Measurements from ENCODE around the gene ZNF217.
A peak's percentile ranks its signal among the peaks of the same experiment; 100 is the strongest.
"Not testable (repeated sequence)": the region's sequence is repeated elsewhere in the genome, so short reads cannot be mapped to it uniquely, and the experiment has no call there.

ZNF217 gene

DNA sequence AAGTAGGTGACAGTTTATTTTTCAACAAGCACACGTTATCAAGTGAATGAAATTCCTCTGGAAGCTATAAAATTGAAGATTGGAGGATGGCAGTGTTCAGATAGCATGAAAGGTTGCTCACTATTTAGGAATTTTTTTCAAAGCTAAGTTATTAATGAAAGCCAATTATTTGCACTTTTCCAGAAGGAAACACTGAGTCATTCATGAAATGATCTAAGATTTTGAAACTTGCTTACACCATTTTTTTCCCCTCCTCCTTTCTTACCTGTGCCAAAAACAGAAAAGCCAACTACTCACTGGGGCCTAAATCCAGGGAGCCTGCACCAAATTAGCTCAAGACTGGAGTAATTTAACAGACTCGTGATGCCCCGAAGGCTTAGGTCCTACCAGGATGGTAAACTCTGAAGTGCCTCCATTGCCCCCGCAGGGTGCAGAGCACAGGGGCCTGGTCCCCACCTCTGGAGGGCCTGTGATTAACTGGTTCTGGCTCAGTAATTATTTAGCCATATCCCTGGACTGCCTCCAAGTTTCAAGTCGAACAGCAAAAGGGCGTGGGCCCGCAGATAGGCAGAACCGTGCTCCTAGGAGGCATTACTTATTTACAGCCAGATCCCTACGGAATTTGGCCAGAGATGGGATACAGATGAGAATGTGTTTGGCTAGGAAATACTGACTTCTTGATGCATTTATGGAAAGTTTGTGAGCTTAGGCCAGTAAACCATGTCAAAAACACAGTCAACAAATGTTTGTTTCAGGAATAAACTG, 28.0 kb upstream of the ZNF217 start:
- DNase-seq, result no peak

DNA sequence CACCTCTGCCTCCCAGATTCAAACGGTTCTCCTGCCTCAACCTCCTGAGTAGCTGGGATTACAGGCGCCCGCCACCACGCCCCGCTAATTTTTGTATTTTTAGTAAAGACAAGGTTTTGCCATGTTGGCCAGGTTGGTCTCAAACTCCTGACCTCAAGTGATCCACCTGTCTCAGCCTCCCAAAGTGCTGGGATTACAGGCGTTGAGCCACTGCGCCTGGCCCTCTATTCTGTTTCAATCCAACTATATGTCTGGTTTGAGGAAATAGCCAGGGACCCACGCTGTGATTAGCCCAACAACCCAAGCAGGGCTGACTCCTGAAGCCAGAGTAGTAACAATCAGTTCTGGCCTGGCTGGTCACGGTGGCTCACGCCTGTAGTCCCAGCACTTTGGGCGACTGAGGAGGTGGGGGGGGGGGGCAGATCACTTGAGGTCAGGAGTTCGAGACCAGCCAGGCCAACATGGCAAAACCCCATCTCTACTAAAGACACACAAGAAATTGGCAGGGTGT, 24.9 kb upstream of the ZNF217 start:
- DNase-seq, result not testable (repeated sequence)

DNA sequence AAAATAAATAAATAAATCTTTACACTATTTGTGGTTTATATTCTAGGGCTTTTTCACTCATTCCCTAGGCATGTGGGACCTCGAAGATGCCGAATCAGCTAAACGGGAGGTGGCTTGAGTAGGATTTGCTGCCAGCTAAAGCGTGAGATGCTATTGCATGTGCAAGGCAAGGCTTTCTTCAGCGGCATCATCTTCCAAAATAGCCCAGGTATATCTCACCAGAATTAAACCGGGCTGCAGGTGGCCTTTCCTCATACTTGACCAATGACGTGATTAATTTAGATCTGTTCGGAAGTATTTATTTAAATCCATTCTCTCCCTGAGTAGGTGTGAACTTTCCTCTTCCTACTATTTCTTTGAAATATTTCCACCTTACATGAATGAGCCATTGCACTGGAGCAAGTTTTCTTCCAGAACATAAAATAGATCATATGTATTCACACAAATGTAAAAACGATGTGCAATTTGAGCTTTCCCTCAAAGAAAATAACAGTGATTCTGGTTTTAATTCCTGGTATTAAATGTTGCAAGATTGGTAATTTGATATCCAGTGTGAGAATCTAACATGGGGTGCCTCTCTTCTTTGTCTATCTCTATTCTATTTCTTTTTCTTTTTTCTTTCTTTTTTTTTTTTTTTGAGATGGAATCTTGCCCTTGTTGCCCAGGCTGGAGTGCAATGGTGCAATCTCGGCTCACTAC, 24.3 kb upstream of the ZNF217 start:
- no peak for DNase-seq

DNA sequence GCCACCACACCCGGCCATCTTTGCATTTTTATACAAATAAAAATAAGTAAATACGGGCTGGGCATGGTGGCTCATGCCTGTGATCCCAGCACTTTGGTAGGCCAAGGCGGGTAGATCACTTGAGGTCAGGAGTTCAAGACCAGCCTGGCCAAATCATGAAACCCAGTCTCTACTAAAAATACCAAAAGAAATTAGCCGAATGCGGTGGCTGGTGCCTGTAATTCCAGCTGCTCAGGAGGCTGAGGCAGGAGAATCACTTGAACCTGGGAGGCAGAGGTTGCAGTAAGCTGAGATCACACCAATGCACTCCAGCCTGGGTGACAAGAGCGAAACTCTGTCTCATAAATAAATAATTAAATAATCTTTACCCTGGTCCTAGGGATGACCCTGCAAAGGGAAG, 22.9 kb upstream of the ZNF217 start:
- DNase-seq, result not testable (repeated sequence)

DNA sequence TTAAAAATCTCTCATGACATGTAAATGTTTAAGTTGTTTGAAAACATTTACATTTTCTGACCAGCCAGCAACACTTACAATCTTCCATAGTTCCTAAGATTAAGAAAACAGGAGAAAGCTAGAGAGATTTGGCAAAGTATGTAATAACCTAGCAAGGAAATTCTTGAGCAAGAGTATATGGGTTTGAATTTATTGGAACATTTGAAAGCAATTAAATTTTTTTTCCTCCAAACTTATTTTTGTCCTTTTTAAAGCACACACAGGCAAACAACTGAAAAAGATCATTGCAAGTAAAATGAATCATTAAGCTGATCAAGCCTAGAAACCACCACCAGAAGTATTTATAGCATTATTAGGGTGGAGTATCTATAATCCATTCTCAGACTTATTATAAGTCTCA, 20.1 kb upstream of the ZNF217 start:
- no peak for DNase-seq

DNA sequence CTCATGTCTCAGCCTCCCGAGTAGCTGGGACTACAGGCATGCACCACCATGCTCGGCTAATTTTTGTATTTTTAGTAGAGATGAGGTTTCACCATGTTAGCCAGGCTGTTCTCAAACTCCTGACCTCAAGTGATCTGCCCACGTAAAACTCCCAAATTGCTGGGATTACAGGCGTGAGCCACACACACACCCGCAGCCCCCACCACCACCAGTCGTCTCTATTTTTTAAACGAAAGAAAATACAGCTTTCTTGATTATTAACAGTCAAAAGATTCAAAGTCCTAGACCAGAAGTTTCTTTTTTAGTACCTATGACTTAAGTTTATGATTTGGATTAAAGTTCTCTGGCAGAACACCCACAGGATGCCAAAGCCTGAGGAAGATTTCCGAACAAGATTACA, 18.6 kb upstream of the ZNF217 start:
- DNase-seq, result not testable (repeated sequence)

DNA sequence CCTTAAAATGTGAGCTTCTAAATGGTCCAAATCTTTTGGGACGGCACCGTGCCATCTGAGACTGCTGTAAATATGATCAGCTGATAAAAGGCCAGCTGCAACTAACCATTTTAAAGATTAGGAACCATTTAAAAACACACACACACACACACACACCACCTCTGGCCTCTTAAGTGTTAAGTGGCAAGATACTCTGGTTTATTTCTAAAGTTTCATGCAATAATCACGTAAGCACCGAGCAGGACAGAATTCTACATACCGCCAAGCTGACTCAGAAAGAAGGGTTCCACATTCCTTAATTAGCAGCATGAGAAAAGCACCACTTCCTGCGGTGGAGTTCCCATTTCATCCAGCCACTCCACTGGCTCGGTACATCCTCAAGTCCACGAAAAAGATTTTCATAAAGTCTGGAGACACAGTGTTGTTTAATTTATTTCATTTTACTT, 17.8 kb upstream of the ZNF217 start:
- DNase-seq, result peak; percentile 83

DNA sequence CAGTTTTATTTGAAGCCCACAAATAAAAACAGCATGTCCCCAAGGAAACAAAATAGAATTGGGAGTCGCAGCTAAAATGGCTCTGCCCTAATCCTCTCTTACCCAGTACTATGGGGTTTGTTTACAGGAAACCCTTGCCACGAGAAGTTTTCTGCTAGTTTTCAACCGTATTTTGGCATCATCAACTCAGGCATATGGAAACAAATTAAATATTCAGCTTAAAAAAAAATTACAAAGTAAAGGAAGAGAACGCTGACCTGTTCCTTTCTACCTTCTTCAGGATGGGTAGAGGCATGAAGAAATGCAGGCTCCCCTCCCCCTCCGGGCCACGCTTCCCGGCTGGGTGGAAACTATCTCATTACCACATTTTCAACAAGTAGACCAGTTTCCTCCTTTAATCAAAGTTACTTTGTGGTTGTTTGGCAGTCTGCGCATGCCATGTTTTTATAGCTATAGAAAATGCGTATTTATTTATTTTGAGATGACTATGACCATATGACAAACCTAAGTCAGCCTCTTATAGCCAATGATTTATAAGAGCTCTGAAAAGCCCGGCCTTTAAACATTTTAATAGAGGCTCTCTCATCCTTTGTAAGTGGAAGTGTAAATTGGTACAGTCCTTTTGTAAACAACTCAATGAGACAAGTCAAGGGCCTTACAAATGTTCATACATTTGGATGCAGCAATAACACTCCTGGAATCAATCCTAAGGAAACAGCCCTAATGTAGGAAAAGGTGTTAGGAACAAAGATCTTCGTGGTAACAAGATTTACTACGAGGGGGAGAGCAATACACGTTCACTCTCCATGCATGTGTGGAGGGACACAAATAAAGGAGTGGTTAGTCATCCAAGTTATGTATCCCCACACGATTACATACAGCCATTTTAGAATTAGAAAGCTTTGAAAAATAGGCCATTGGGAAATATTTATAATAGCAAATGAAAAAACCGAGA, 16.1 kb upstream of the ZNF217 start:
- DNase-seq, result no peak

DNA sequence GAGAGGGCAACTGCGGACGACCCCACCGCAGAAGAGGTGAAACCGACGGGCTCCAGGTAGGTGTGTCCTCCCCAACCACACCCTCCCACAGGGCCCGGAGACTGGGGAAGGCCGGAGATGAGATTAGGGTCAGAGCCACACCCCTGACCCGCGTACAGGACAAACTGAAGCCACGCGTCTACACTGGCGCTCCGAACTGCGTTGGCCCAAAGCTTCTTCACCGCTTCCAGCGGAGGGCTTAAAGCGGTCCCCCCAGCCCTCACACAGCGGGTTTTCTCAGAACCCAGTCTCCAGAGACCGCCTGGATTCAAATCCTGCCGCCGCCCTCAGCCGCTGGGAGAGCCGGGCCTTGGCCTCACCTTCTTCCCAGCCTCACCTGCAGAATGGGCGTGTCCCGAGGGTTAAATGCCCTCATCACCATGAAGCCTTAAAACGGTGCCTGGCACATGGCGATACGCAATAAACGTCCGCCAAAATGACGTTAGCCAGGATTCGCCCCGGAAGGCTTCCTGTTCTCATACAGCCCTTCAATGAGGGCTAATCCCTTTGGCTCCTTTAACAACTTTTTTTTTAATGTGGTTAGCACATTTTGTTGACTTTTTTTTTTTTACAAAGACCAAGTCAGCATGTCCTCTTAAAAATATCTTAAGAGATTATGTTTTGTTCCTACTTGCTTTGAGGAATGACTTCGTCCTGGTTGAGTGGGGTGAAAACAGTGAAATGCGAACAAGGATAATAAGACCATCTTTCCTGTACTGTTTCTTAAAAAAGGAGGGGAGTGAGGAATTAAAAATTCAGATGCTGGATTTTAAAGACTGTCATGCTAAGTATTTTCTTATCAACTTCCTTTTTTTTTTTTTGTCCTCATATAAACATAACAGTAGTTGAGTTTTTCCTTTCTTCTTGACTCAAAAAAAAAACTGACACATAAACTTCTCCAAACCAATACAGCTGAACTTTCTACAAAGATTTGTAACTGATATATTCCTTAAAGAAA, 15.1 kb upstream of the ZNF217 start:
- DNase-seq, result no peak

DNA sequence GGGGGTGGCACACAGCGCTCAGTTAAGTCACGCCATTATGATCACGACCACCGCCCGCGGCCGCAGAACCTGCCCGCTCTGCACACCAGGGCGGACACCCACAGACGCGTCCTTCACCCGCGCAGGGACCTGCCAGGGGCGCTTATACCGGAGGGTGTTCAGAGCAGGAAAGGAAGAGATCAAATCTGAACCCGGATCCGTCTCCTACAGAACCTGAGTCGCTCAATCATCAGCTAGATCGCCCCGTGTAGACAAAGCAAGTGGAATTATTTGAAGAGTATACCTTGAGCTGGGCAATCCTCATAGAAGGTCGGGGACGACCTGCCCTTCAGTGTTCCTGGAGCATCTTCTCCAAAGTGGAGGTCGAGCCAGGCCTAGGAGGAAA, 14.4 kb upstream of the ZNF217 start:
- DNase-seq, result no peak

DNA sequence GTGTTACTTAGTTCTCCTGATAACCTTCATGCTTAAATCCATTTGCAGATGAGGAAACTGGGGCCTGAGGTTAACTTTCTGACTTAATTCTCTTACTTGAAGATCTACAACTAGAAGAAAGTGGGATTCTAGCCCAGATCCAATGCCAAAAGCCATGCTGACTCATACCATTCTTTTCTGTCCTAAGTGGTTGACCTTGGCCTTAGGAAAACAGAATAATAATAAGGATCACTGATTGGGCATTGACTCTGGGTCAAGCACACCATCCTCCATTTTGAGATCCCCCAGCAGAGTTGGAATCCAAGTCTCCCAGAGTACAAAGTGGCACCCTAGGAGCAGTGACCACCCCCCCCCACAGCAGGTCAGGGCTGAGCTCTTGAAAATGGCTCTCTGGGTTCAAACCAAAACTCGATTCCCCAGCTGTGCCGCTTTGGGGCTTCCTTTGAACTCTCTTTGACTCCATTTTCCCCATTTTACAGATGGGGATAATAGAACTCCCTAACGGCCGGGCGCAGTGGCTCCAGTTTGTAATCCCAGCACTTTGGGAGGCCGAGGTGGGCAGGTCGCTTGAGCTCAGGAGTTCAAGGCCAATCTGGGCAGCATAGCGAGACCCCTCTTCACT, 12.8 kb upstream of the ZNF217 start:
- no peak for DNase-seq

DNA sequence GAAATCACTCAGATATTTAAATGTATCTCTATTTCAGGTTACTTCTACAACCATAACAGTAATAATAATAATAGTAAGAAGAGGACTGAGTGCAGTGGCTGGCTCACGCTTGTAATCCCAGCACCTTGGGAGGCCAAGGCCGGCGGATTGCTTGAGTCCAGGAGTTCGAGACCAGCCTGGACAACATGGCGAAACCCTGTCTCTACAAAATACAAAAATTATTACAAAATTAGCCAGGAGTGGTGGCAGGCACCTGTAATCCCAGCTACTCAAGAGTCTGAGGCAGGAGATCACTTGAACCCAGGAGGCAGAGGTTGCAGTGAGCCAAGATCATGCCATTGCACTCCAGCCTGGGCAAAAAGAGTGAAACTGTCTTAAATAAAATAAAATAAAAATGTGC, 11.8 kb upstream of the ZNF217 start:
- not testable (repeated sequence) for DNase-seq

DNA sequence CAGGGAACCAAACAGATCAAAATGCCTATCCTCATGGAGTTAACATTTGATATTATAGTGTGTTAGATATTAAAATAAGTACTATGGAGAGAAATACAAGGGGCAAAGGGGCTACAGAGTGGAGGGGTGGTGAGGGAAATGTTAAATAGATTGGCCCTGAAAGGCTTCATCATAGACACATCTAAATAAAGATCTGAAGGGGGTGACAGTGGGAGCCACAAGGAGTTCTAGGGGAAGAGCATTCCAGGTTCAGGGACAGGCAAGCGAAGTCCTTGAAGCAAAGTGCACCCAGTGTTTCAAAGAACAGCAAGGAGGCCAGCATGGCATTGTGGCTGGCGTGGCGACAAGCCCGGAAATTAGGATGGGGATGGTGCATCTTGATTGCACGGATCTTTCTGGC, 11.2 kb upstream of the ZNF217 start:
- DNase-seq, result not testable (repeated sequence)

DNA sequence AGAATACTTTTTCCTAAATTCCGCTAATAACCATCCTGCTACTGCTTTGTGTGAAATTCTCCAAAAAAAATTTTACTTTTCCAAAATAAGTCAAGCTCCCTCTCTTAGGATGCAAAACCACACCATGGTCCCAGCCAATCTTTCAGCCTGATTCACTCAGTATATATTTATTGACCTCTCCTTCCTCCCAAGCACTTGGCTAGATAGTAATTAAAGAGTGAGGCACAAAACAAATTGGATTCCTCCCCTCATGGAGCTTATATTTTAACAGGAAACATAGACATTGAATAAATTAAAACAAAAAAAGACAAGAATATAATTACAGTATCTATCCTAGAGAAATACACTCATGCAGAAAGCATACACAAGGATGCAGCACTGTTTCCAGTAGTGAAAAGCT, 9.0 kb upstream of the ZNF217 start:
- DNase-seq, result no peak

DNA sequence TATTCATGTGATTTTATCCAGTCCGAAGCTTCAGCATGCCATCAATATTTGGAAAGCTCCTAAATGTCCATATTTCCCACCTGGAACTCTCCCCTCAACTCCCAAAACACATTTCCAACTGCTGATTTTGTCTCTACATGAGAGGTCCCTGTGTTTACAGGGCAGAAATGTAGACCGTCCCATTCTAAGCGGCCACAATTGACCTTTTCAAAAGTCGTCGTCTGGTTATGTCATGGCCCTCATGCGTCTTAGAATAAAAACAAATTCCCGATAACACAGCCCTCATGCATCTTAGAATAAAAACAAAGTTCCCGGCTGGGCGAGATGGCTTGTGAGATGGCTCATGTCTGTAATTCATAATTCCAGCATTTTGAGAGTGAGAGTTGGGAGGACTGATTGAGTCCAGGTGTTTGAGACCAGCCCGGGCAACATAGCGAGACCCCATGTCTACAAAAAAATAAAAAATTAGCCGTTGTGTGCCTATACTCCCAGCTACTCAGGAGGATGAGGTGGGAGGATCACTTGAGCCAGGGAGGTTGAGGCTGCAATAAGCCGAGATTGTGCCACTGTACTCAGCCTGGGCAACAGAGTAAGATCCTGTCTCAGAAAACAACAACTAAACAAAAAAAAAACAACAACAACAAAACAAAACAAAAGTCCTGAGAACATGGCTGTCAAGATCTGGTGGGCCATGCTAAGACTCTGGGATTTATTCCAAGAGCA, 6.4 kb upstream of the ZNF217 start:
- DNase-seq, result no peak

DNA sequence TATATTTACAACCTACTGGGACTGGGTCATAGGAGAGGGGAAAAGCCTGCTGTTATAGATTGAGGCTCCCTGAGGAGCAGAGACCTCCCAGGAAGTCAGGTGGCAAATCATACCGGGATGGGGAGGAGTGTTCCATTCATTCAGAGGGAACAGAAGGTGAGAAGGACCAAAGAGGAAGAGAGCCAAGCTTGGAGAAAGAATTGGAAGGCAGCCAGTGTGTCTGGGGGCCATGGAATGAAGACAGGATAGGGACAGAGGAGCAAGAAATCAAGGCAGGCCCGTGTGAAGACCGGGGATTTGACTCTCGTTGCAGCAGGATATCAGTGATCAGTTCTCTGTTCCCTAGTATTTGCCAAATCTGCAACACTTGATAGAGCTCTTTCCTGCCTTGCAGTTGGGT, 5.7 kb upstream of the ZNF217 start:
- no peak for DNase-seq

DNA sequence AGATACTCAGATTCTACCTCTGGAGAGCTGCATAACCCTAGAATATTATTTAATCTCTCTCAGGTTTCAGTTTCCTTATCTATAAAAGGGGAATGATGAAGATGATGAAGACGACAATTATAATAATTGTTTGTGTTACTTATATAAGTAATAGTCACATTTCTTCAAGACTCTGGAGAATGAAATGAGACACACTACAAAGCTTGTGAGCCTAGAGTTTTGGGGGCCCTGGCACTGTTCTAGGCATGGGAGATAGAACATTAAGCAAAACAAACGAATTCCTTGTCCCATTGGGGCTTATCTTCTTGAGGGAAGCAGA, 5.4 kb upstream of the ZNF217 start:
- DNase-seq, result no peak

DNA sequence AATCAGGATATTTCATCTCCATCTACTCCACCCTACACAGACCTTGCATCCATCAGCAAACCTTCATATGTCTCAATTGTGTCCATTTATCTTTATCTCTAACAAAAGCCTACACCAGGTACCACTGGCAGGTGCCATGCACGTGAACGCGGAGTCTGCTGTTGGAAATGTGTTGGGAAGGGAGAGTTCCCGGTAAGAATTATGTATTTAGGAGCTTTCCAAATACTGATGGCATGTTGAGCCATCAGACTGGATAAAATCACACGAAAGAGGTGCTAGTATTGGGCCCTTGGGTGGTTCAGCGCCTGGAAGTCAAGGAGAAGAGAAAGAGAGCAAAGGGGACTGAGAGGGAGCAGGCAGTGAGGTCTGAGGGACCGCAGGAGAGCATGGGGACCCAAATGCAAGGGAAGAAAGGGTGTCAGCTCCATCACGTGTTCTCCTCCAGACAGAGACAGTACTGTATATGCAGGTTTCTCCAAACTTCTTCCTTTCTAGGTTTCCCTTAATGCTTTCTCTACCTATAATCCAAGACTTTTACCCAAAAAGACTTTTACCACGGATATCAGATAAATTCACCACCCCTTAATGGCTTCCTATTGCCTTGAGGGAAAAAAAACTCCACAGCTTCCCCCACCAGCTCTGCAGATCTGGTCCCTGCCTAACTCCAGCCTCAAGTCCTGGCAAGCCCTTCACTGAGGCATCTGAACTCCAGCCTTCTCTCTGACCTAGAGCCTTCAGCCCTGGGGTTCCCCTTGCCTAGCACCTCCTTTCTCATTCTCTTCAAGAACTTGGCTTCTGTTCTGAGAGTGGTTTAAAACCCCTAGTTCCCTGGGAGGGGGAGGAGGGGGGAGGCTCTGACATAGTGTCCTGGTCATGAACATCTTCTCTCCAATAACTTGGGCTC, 4.8 kb upstream of the ZNF217 start:
- no peak for DNase-seq

DNA sequence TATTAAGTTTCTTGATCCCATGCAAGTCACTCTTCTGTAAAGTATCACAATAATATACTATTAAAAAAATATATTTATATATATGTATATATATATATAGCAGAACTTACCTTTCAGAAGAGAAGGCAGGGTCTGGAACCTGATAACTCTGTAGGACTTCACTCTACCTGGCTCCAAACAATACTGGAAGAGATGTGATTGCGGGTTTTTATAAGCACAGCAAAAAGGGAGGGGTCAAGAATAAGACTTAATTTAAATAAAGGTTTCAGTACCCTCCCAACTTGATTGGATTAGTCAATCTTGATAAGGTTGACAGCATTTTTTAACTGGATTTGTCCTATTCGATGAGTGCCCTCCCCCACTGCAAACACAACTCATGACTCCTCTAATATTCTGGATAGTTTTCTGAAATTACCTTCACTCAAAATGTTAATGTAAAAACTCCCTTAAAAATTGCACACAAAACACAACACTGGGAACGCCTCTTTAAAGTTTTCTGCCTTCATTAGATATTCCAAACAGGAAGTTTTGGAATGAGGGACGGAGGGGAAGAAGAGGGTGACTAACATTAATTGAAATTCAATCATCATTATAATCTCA, 4.0 kb upstream of the ZNF217 start:
- DNase-seq, result no peak

Data from amniotic stem cell (primary cell).